IMR-90 (cell line): Measurements from ENCODE around the gene FMO4. TPM values are rescaled to one million over a fixed set of nuclear protein-coding genes. Genes with fewer than 3 reads are reported as not detected.
"Not testable (repeated sequence)": the region's sequence is repeated elsewhere in the genome, so short reads cannot be mapped to it uniquely, and the experiment has no call there.

Experiments used
- ATAC-seq: fragments of 200-7000 bp; cut with Tn5 transposase; 2 replicates; pipeline ENCODE4 v1.9.1; 2020; ENCODE audit warnings: low read depth, mild to moderate bottlenecking, moderate library complexity
- BruUV-seq: library from RNA; stranded (reverse); fragments of 400-500 nt; replicated peaks from 2 replicates; lab custom pipeline; 2021; lab: Mats Ljungman, UMichigan
- CTCF ChIA-PET: fragments of 300-600 bp; formaldehyde crosslinking; extraction: SDS; loops from one replicate; lab custom pipeline; 2021; ENCODE audit warnings: antibody characterized with exemption; lab: Yijun Ruan, JAX
- POLR2A ChIA-PET: fragments of 300-600 bp; sonication (Branson Sonifier 250); formaldehyde crosslinking; loops from one replicate; lab custom pipeline; 2022; ENCODE audit warnings: antibody characterized with exemption; ENCODE audit not compliant: unreplicated experiment; lab: Charles Lee
- DNase-seq: peaks from one replicate; pipeline ENCODE4 v3.0.0; 2013
- H2AFZ ChIP-seq: replicated peaks from 2 replicates; pipeline ENCODE3; 2013; ENCODE audit warnings: low read length, mild to moderate bottlenecking; ENCODE audit not compliant: poor library complexity
- H2AK5ac ChIP-seq: 2 replicates; pipeline ENCODE4 v1.6.1; 2013; ENCODE audit warnings: low read depth, low read length, inconsistent platforms
- H2AK9ac ChIP-seq: replicated peaks from 2 replicates; pipeline ENCODE3; 2013; ENCODE audit warnings: mild to moderate bottlenecking, low read depth, low read length, moderate library complexity; ENCODE audit not compliant: poor library complexity
- H2BK120ac ChIP-seq: 2 replicates; pipeline ENCODE4 v1.6.1; 2013; ENCODE audit warnings: low read depth, low read length, inconsistent platforms
- H2BK15ac ChIP-seq: 3 replicates; pipeline ENCODE4 v1.6.1; 2013; ENCODE audit warnings: low read depth, low read length, inconsistent platforms
- H2BK20ac ChIP-seq: 2 replicates; pipeline ENCODE4 v1.6.1; 2013; ENCODE audit warnings: low read depth, mild to moderate bottlenecking, inconsistent platforms, low read length, moderate library complexity
- H2BK5ac ChIP-seq: 2 replicates; pipeline ENCODE4 v1.6.1; 2013; ENCODE audit warnings: mild to moderate bottlenecking, low read depth, low read length, inconsistent platforms; ENCODE audit not compliant: poor library complexity, severe bottlenecking
- H3K14ac ChIP-seq: replicated peaks from 2 replicates; pipeline ENCODE4 v1.6.1; 2013; ENCODE audit warnings: low read depth, low read length, inconsistent platforms
- H3K18ac ChIP-seq: 2 replicates; pipeline ENCODE4 v1.6.1; 2013; ENCODE audit warnings: low read depth, low read length, control low read depth
- H3K23ac ChIP-seq: 2 replicates; pipeline ENCODE4 v1.6.1; 2013; ENCODE audit warnings: low read depth, low read length, inconsistent platforms
- H3K27ac ChIP-seq: 2 replicates; pipeline ENCODE4 v1.5.1; 2013; ENCODE audit warnings: mild to moderate bottlenecking, control low read depth, low read length; ENCODE audit not compliant: insufficient read depth
- H3K27me3 ChIP-seq: 2 replicates; pipeline ENCODE4 v1.6.1; 2013; ENCODE audit warnings: low read length; ENCODE audit not compliant: control insufficient read depth, insufficient read depth
- H3K36me3 ChIP-seq: 2 replicates; pipeline ENCODE4 v1.6.1; 2013; ENCODE audit warnings: low read length, mixed read lengths; ENCODE audit not compliant: control insufficient read depth, insufficient read depth
- H3K4ac ChIP-seq: 2 replicates; pipeline ENCODE4 v1.6.1; 2013; ENCODE audit warnings: low read depth, low read length, inconsistent platforms
- H3K4me1 ChIP-seq: 2 replicates; pipeline ENCODE4 v1.6.1; 2013; ENCODE audit warnings: low read length, mixed read lengths; ENCODE audit not compliant: control insufficient read depth, insufficient read depth
- H3K4me2 ChIP-seq: 2 replicates; pipeline ENCODE4 v1.6.1; 2013; ENCODE audit warnings: low read depth, mild to moderate bottlenecking, control low read depth, low read length, moderate library complexity
- H3K4me3 ChIP-seq: 2 replicates; pipeline ENCODE4 v1.5.1; 2013; ENCODE audit warnings: low read depth, mild to moderate bottlenecking, control low read depth, low read length, moderate library complexity; ENCODE audit not compliant: insufficient read depth
- H3K56ac ChIP-seq: 2 replicates; pipeline ENCODE4 v1.6.1; 2013; ENCODE audit warnings: low read length, inconsistent platforms; ENCODE audit not compliant: insufficient read depth; ENCODE audit errors: extremely low read depth
- H3K79me1 ChIP-seq, 2 experiments: 2 replicates each; pipeline ENCODE4 v1.6.1; 2013; ENCODE audit warnings: low read length in 2 of 2, inconsistent platforms in 1 of 2, low read depth in 1 of 2
- H3K9ac ChIP-seq: 2 replicates; pipeline ENCODE4 v1.6.1; 2013; ENCODE audit warnings: low read depth, low read length, control low read depth
- H3K9me1 ChIP-seq: 2 replicates; pipeline ENCODE4 v1.6.1; 2013; ENCODE audit warnings: low read length, inconsistent platforms; ENCODE audit not compliant: insufficient read depth
- H3K9me3 ChIP-seq: 2 replicates; pipeline ENCODE4 v1.6.1; 2013; ENCODE audit warnings: low read length; ENCODE audit not compliant: control insufficient read depth, insufficient read depth
- H4K20me1 ChIP-seq: 2 replicates; pipeline ENCODE4 v1.6.1; 2013; ENCODE audit warnings: low read length, inconsistent platforms; ENCODE audit not compliant: insufficient read depth
- H4K5ac ChIP-seq: 2 replicates; pipeline ENCODE4 v1.6.1; 2013; ENCODE audit warnings: mild to moderate bottlenecking, low read depth, low read length, control low read depth
- H4K8ac ChIP-seq, 2 experiments: 2 replicates each; pipeline ENCODE4 v1.6.1; 2013; ENCODE audit warnings: low read depth in 2 of 2, low read length in 2 of 2, control low read depth in 1 of 2, inconsistent platforms in 1 of 2
- H4K91ac ChIP-seq: 2 replicates; pipeline ENCODE4 v1.6.1; 2013; ENCODE audit warnings: low read depth, low read length, inconsistent platforms; ENCODE audit not compliant: insufficient read depth
- WGBS, 2 experiments: methylation state at CpG; one replicate each; pipeline versions ENCODE4 v1.1.5 to v1.1.7; 2013; ENCODE audit warnings: missing lambda C conversion rate in 2 of 2; ENCODE audit not compliant: insufficient read length in 1 of 2; ENCODE audit errors: extremely low coverage in 2 of 2; 5-methylcytosine and 5-hydroxymethylcytosine counted together
- dilution Hi-C: fragments of 300-500 bp; cut with HindIII; formaldehyde crosslinking; loops from one replicate; pipeline ENCODE4 v1.14.3; 2018; ENCODE audit warnings: low sequenced_read_pairs; ENCODE audit not compliant: unreplicated experiment
- in situ Hi-C: fragments of 300-500 bp; cut with MboI; formaldehyde crosslinking; loops from 3 replicates; pipeline ENCODE4 v1.14.3; 2019; ENCODE audit warnings: low sequenced_read_pairs, inconsistent platforms, mixed read lengths
- intact Hi-C: fragments of 100-400 bp; cut with micrococcal nuclease; formaldehyde crosslinking; loops from 2 replicates; pipeline ENCODE4 v1.10.0; 2022
- polyA plus RNA-seq, 3 experiments: library from polyadenylated mRNA; depleted of rRNA; stranded (reverse); fragments of >200 nt; gene quantifications; 2 replicates each; pipeline ENCODE4 v1.2.3, GENCODE V29; 2012; ENCODE audit warnings: low replicate concordance in 1 of 3
- total RNA-seq: library from RNA; depleted of rRNA; stranded (reverse); fragments of >200 nt; gene quantifications from 2 replicates; pipeline ENCODE4 v1.2.3, GENCODE V29; 2012

The FMO4 gene
- total and polyA plus RNA-seq, 2 of the 4 experiments (the other 2 are of a cell fraction): 0.36 to 0.55 TPM

DNA sequence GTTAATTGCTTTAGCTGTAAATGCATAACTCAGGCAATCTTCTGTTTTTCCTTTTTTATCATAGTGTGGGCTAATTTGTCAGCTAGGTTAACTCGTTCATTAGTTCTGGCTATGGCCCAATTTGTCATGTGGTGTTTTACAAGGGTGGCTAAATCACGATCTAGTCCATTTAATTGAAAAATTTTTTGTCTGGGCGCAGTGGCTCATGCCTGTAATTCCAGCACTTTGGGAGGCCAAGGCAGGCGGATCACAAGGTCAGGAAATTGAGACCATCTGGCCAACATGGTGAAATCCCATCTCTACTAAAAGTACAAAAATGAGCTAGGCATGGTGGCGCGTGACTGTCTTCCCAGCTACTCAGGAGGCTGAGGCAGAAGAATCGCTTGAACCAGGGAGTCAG is 18.6 kb upstream of the FMO4 start:
- H3K18ac ChIP-seq, H3K36me3 ChIP-seq, H2BK15ac ChIP-seq, H4K20me1 ChIP-seq, H4K91ac ChIP-seq, H3K4me1 ChIP-seq, H3K79me1 ChIP-seq, H3K9me3 ChIP-seq, H3K27ac ChIP-seq, H2BK20ac ChIP-seq, H3K4me3 ChIP-seq, DNase-seq, POLR2A ChIA-PET, H4K5ac ChIP-seq, H3K9me1 ChIP-seq, H3K14ac ChIP-seq, H2BK120ac ChIP-seq, in situ Hi-C loops, H3K4ac ChIP-seq, dilution Hi-C loops, H4K8ac ChIP-seq, H2AK9ac ChIP-seq, H2BK5ac ChIP-seq, intact Hi-C loops, H3K56ac ChIP-seq, H3K9ac ChIP-seq, BruUV-seq, H3K27me3 ChIP-seq, ATAC-seq, H3K4me2 ChIP-seq, H2AFZ ChIP-seq, H3K23ac ChIP-seq, H2AK5ac ChIP-seq: not testable (repeated sequence)
- no CpG with 5 or more reads among the region's 7 CpGs for WGBS, 2 experiments
- CTCF ChIA-PET: interaction anchor here (0.9 kb wide), 1 partner anchor 18 kb away, joined by 3 read pairs; the partner anchor contains the start of gene FMO4
